ENCODE measurements around the gene URGCP.
A peak's percentile ranks its signal among the peaks of the same experiment; 100 is the strongest.
"Not testable (repeated sequence)": the region's sequence is repeated elsewhere in the genome, so short reads cannot be mapped to it uniquely, and the experiment has no call there.

The URGCP gene

GRCh38 chr7:43905956-43906330 lies 453 bp downstream of the URGCP start:
- peak; percentile 68 for DNase-seq

DNA sequence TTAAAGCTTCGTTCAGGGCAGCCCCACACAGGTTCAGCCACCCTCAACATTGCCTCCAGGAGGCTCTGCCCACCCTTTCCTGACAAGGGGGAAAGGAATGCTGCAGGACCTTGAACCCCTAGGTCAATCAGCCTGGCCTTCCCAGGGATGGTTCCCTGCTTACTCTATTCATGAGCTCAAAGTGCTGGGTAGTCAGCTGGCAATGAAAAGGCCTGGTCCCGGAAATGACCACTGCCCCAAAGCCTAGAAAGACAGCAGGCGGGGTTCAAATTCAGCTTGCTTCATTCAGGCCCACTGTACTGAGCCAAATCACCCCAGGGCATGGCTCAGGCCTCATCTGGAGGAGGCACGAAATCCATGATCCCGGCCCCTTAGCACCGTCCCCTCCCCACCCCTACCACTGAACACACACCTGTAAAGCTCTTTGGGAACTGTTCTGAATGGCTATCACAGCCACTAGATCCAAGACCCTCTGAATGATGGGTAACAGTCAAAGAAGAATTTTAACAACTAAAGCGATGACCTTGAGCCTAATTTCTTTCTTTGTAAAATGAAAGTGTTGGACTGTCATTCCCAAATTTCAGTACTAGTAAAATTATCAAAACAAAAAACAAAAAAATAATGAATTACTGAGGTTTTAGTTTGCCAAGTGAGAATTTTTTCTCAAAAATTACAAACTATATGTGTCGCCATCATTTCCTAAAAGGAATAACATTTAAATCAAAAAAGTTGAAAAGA lies 1.0 kb downstream of the URGCP start:
- peak; percentile 76 for DNase-seq

GRCh38 chr7:43904533-43905208 lies 1.7 kb downstream of the URGCP start:
- no peak for DNase-seq

DNA sequence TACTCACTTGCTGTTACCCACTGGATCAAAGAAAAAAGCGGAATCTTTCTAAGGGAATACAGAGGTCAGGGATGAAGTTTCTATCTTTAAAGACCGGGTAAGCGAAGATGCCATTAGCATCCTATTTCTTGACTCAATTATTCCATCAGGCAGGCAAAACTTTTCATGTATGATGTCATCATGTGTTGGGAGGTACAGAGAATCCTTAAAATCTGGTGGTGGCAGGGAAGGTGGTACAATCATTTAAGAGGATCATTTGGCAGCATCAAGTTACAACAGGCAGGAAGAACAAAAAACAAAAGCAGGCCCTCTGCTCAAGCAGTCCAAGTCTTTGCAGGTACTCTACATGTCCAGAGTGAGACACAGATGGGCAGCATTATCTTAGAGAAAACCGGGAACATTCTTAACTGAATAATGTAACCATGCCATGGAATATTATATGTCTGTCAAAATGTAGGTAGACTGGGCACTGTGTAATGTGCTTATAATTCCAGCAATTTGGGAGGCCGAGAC lies 3.8 kb downstream of the URGCP start:
- no peak for DNase-seq

- DNase-seq = not testable (repeated sequence)
Measured at GRCh38 chr7:43898571-43898970, 7.8 kb downstream of the URGCP start.

GRCh38 chr7:43895847-43896415 lies 10.5 kb downstream of the URGCP start:
- DNase-seq = no peak

DNA sequence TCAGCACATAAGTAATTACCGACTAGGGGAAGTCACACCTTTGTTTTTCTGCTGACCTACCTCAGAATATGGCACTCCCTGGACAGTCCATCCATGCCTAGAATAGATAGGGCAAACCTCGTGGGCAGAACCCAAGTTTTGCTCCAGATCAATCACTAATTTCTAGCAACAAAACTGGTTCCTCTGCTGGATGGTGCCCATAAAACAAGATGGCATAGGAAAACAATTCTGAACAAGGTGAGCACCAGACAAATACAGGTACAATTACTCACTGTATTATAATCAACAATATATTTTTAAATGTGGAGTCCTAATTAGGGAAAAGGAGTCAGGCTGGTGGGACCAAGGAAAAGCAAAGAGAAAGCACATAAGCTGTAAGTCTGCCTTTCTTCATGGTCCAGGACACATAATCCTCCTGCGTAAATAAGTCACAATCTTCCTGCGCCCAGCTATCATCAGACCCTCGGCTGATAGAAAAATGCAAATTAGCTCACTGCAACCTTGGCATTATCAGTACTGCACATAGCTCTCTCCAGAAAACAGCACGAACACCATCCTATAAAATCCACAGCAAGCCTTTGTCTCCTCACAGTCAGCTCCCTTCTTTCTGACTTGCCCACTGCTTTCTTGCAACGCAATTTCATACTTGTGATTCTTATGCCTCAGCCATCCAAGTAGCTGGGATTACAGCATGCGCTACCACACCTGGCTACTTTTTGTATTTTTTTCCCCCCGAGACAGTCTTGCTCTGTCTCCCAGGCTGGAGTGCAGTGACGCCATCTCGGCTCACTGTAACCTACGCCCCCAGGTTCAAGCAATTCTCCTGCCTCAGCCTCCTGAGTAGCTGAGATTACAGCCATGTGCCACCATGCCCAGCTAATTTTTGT lies 15.1 kb downstream of the URGCP start:
- DNase-seq = no peak

DNA sequence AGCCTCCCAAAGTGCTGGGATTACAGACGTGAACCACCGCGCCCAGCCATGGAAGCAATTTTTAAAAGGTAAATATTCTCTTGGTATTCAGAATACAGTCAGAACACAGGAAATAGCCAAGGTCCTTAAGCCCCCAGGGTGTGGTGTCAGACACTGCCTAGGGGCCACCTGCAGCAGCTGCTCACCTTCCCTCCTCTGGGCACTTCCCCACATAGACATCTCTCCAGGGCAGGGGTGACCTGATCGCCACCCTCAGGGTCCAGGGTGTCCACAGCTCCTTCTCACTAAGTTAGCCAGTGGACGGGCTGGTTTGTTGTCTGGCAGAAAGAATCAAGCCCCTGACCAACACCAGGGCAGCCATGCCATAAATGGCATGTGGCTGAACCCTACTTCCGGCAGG lies 15.9 kb downstream of the URGCP start:
- DNase-seq = no peak

GRCh38 chr7:43888993-43889945 lies 17.1 kb downstream of the URGCP start:
- no peak for DNase-seq

DNA sequence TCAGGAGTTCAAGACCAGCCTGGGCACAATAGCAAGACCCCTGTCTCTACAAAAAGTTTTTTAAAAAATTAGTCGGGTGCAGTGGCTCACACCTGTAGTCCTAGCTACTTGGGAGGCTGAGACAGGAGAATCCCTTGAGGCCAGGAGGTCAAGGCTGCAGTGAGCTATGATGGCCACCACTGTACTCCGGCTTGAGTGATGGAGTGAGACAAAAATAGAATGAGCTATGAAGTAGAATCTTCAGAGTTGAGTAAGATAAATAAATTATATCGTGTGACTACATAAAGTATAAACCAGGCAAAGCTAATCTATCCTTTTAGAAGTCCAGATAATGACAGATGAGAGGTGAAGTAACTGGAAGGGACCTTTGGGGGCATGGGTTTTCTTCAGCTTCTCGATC lies 21.8 kb downstream of the URGCP start:
- no peak for DNase-seq

- no peak for DNase-seq
Measured at GRCh38 chr7:43884209-43884608, 22.2 kb downstream of the URGCP start.

- DNase-seq = no peak
Measured at GRCh38 chr7:43880596-43880995, 25.8 kb downstream of the URGCP start.

- no peak for DNase-seq
Measured at GRCh38 chr7:43879477-43879876, 26.9 kb downstream of the URGCP start.

DNA sequence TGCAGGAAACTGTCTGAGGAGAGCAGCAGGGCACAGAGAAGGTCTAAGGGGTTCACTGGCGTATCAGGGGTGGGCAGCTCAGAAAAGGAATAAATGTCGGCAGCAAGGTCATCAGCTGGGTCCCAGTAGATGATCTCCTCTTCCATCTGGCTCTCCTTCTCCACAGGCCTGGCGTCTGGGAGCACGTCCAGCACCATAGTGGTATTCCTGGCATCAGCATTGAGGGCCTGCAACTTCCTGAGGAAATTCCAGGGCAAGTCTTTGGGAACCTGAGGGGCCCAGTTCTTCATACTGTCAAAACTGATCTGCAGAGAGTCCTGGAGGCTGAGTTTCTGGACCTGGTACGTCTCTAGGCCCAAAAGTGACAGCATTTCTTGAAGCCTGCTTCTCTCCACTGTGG lies 27.5 kb downstream of the URGCP start:
- DNase-seq = no peak

DNA sequence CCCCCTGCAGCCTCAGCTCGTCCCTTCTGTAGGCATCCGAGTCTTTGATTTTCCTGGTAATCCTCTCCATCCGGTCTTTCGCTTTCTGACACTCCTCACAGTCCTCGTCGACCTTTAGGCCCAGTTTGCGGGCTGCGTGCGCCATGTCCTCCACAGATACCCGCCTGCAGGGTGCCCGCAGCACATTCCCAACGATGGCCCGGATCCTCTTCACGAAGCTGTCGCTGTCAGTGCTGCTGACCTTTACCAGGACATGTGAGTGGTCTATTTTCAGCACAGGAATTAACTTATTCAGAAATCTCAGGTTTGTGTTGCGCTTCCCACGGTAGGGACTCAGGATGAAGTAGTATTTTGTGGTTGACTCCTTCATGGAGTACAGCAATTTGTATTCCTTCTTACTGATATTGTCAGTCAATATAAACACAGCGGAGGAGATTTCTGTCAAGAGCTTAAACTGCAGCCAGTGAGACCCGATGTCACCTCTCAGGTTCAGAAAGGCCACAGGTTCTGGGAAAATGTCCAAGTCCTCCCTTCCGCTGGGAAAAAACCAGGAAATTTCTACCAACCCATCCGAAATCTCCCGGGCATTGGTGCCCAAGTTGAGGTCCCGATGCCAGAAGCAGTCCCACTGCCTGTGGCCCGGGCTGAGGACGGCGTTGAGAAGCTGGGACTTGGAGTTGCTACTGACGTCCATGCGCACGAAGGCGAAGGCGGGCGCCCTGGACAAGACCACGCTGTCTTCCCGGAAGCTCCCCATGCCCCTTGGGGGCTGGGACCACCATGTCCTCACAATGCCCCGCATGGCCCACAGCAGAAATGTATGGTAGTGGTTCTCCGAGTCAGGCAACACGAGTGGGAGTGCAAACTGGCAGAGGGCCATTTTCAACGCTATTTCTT lies 28.2 kb downstream of the URGCP start:
- DNase-seq = no peak

- no peak for DNase-seq
Measured at GRCh38 chr7:43876976-43877745, 29.2 kb downstream of the URGCP start.

- DNase-seq = no peak
Measured at GRCh38 chr7:43876241-43876640, 30.2 kb downstream of the URGCP start.

- no peak for DNase-seq
Measured at GRCh38 chr7:43873300-43873699, 33.1 kb downstream of the URGCP start.

DNA sequence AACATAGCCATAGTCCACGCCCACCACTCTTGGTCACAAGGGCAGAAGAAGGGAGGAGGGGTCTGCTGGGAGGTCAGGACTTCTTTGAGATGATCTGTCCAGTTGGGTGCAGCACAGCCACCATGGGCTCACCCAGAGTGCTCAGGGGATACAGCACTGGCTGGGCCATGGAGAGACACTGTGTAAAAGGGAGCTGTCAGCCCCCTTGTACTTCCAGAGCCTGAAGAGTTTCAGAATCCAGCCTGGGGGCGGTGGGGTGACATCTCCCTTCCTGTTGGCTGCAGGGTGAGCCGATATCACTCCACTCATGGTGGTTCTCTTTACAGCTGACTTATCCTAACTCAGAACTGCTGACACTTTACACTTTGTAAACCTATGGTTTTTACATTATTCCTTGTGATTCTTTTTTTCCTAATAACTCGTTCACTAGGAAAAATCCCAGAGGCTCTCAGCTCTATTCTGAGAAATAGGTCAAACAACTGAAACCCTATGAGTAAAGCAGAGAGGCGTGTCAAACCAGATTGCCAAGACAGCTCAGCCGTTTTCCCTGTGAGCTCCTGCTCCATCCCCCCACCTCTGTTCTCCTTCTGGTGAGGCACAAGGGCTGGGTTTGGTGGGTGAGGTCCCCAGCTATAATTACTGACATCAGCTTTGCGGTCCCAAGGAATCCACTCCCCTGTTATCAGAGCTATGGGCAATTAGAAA lies 33.8 kb downstream of the URGCP start:
- no peak for DNase-seq

Measured in islet precursor cell (in vitro differentiated cells).